HEK293 (cell line): ENCODE measurements around the gene KCNQ1.

Experiments used
- CTCF ChIA-PET: fragments of 350-600 bp; formaldehyde crosslinking; extraction: SDS; loops from one replicate; lab custom pipeline; 2021; ENCODE audit warnings: antibody characterized with exemption; lab: Yijun Ruan, JAX
- POLR2A ChIA-PET: fragments of 300-600 bp; formaldehyde crosslinking; extraction: SDS; loops from one replicate; lab custom pipeline; 2020; ENCODE audit warnings: antibody characterized with exemption, inconsistent platforms; lab: Yijun Ruan, JAX
- H3K27ac ChIP-seq: fragments of 200-500 bp; sonication (Bioruptor generic); 2 replicates; pipeline ENCODE4 v1.5.1; 2014; ENCODE audit warnings: low read depth, low read length, control low read depth, inconsistent platforms; ENCODE audit errors: extremely low read depth
- H3K36me3 ChIP-seq, 2 experiments: fragments of 200-500 bp in 1 of 2; sonication (Bioruptor generic) in 1 of 2; 1 replicate in 1 of 2; 2 replicates in 1 of 2; pipeline ENCODE4 v1.5.1; 2014 to 2017; ENCODE audit warnings: inconsistent platforms in 2 of 2, low read length in 2 of 2; ENCODE audit not compliant: control insufficient read depth in 2 of 2, insufficient read depth in 1 of 2
- H3K4me1 ChIP-seq: fragments of 200-500 bp; sonication (Bioruptor generic); 2 replicates; pipeline ENCODE4 v1.5.1; 2014; ENCODE audit warnings: mild to moderate bottlenecking, low read length, inconsistent platforms; ENCODE audit not compliant: control insufficient read depth, insufficient read depth
- H3K4me3 ChIP-seq: 2 replicates; pipeline ENCODE4 v1.5.1; 2011; ENCODE audit warnings: low read depth, mild to moderate bottlenecking, control low read depth, low read length, moderate library complexity
- H3K9me3 ChIP-seq: fragments of 200-500 bp; sonication (Bioruptor generic); 2 replicates; pipeline ENCODE4 v1.5.1; 2014; ENCODE audit warnings: low read depth, low read length, inconsistent platforms; ENCODE audit not compliant: control insufficient read depth, insufficient read depth
- BCL11A ChIP-seq: fragments of 450-650 bp; formaldehyde crosslinking; IDR thresholded peaks from 2 replicates; pipeline ENCODE4 v1.5.1; 2016; ENCODE audit warnings: low read depth, missing biosample characterization, missing genetic modification characterization
- GLI2 ChIP-seq: fragments of 450-650 bp; formaldehyde crosslinking; IDR thresholded peaks from 2 replicates; pipeline ENCODE4; 2017; ENCODE audit warnings: missing biosample characterization, missing genetic modification characterization, low read depth, borderline replicate concordance
- HIC1 ChIP-seq: fragments of 450-650 bp; formaldehyde crosslinking; IDR thresholded peaks from 2 replicates; pipeline ENCODE4 v1.5.1; 2016; ENCODE audit warnings: missing biosample characterization, missing genetic modification characterization
- INSM2 ChIP-seq: fragments of 450-650 bp; formaldehyde crosslinking; IDR thresholded peaks from 2 replicates; pipeline ENCODE4 v1.5.1; 2016; ENCODE audit warnings: missing biosample characterization, missing genetic modification characterization
- KLF17 ChIP-seq: fragments of 450-650 bp; formaldehyde crosslinking; IDR thresholded peaks from 2 replicates; pipeline ENCODE4 v1.5.1; 2016; ENCODE audit warnings: missing biosample characterization, missing genetic modification characterization
- PRDM2 ChIP-seq: fragments of 450-650 bp; formaldehyde crosslinking; IDR thresholded peaks from 2 replicates; pipeline ENCODE4 v1.5.1; 2016; ENCODE audit warnings: missing biosample characterization, missing genetic modification characterization, borderline replicate concordance
- SETDB1 ChIP-seq: IDR thresholded peaks from one replicate; pipeline ENCODE4 v1.6.1; 2017; ENCODE audit warnings: mild to moderate bottlenecking, low read length, moderate library complexity, mixed read lengths; ENCODE audit not compliant: insufficient read length
- SP7 ChIP-seq: fragments of 450-650 bp; formaldehyde crosslinking; IDR thresholded peaks from 2 replicates; pipeline ENCODE4 v1.5.1; 2016; ENCODE audit warnings: missing biosample characterization, missing genetic modification characterization
- TRIM28 ChIP-seq: IDR thresholded peaks from 2 replicates; pipeline ENCODE4 v1.6.1; 2011; ENCODE audit warnings: low read length, control low read depth, borderline replicate concordance
- ZBTB1 ChIP-seq: fragments of 450-650 bp; formaldehyde crosslinking; IDR thresholded peaks from 2 replicates; pipeline ENCODE4 v1.5.1; 2016; ENCODE audit warnings: missing biosample characterization, missing genetic modification characterization
- ZBTB21 ChIP-seq: fragments of 450-650 bp; formaldehyde crosslinking; IDR thresholded peaks from 2 replicates; pipeline ENCODE4 v1.5.1; 2017; ENCODE audit warnings: missing biosample characterization, missing genetic modification characterization
- ZFP3 ChIP-seq: fragments of 450-650 bp; formaldehyde crosslinking; IDR thresholded peaks from 2 replicates; pipeline ENCODE4 v1.5.1; 2016; ENCODE audit warnings: low read depth, missing biosample characterization, missing genetic modification characterization
- ZNF112 ChIP-seq: fragments of 450-650 bp; formaldehyde crosslinking; IDR thresholded peaks from 2 replicates; pipeline ENCODE4 v1.5.0; 2017; ENCODE audit warnings: missing biosample characterization, missing genetic modification characterization
- ZNF26 ChIP-seq: fragments of 450-650 bp; formaldehyde crosslinking; IDR thresholded peaks from 2 replicates; pipeline ENCODE4 v1.5.1; 2016; ENCODE audit warnings: missing biosample characterization, missing genetic modification characterization
- ZNF416 ChIP-seq: fragments of 450-650 bp; formaldehyde crosslinking; IDR thresholded peaks from 2 replicates; pipeline ENCODE4 v1.5.1; 2016; ENCODE audit warnings: missing biosample characterization, missing genetic modification characterization
- ZNF549 ChIP-seq: fragments of 450-650 bp; IDR thresholded peaks from 2 replicates; pipeline ENCODE4 v1.5.1; 2018; ENCODE audit warnings: missing biosample characterization, missing genetic modification characterization, mild to moderate bottlenecking, inconsistent platforms, moderate library complexity
- ZNF792 ChIP-seq: fragments of 450-650 bp; formaldehyde crosslinking; IDR thresholded peaks from 2 replicates; pipeline ENCODE4 v1.5.1; 2016; ENCODE audit warnings: missing biosample characterization, missing genetic modification characterization

Gene KCNQ1

GRCh38 chr11:2713661-2714462 lies 269.1 kb downstream of the KCNQ1 start:
- ChIA-PET POLR2A (no interaction called here), CTCF (interaction anchor here (0.6 kb wide), 1 partner anchor 175 kb away, joined by 3 read pairs; no protein-coding TSS in a partner anchor)
- Histone ChIP-seq H3K4me1 (no peaks in the 10 kb centered on the region), H3K4me3 (no peak overlapping the region), H3K9me3 (no peaks in the 10 kb centered on the region), H3K36me3 (no peaks in the 10 kb centered on the region), H3K27ac (no peak overlapping the region)
- no peak for TF ChIP-seq INSM2
- TF ChIP-seq ZNF26 (tag by site-specific recombination), result no peak
- no peak for TF ChIP-seq SETDB1
- no peak for TF ChIP-seq SP7
- no peak for TF ChIP-seq ZNF112 (tag by site-specific recombination)
- no peak for TF ChIP-seq ZNF549 (tag by site-specific recombination)
- no peak for TF ChIP-seq GLI2 (tag by site-specific recombination)
- no peak for TF ChIP-seq TRIM28
- no peak for TF ChIP-seq BCL11A (tag by site-specific recombination)
- no peak for TF ChIP-seq ZNF792
- TF ChIP-seq ZBTB1 (tag by site-specific recombination), result no peak
- no peak for TF ChIP-seq KLF17
- TF ChIP-seq PRDM2 (tag by site-specific recombination), result no peak
- TF ChIP-seq ZFP3 (tag by site-specific recombination), result no peak
- TF ChIP-seq ZNF416, result no peak
- TF ChIP-seq ZBTB21, result no peak
- no peak for TF ChIP-seq HIC1 (tag by site-specific recombination)
